ENCODE results near the gene CCDC51. TPM values are rescaled to one million over a fixed set of nuclear protein-coding genes. Genes with fewer than 3 reads are reported as not detected.

CCDC51 gene
- total and polyA plus RNA-seq, 9 of the 15 experiments (the other 6 are each of a cell fraction or from before 2014, with no cell fraction given), result 6.5 to 18.6 (median 15.7) TPM

DNA sequence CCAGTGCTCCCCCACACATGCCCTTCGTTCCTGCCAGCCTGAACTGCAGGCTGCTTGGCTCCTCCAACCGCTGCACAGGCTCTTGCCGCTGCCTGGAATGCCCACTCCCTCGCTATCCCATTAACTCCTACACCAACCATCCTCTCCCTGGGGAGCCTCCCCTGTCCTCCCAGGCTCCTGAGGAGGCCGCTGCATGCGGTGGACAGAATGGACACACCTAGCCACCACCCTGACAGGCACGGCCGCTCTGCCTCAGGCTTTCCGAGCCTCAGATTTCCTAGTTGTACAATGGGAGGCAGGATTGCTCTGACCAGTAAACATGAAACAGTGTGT lies 12.3 kb downstream of the CCDC51 start (continued):
- TF ChIP-seq ATF3 (IDR thresholded peaks at IDR 0.05), result no peak
- TF ChIP-seq ATF3 (CRISPR knock-in tag; conservative IDR thresholded peaks at IDR 0.05), result no peak

DNA sequence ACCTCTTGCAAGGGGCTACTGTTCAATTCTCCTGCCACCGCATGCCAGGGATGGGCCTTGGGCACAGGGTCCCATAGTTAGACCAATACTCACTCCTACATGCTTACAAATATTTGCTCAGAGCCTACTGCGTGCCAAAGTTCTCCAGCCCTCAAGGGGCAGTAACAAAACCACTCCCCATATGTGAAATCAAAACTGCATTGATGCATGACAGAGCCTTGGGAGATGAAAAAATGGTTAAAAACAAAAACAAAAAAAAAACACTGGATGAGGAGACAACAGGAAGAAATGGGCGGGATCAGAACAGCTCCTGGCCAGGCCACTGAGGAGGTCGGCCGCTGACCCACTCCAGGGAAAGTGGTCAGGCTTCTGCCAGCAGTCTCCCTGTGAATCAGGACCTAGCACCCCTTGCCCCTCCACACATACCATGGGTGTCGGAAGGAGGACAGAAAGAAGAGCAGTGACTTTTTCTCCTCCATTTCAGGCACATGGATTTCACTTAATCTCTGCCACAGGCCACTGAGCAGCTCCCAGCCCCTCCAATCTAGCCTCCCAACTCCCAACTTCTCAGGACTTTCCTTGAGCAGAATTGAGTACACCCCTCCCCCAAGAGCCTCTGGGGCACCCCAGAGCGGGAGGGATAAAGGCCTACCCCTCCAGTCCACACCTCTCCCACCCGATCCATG lies 12.8 kb downstream of the CCDC51 start:
- no peak for DNase-seq (ENCODE audit: extremely low read depth in 1 of 4, low spot score in 3 of 4)
- no peak for FAIRE-seq
- H4K20me1 ChIP-seq (replicated peaks; ENCODE audit: control insufficient read depth, insufficient read depth, low read length), result no peaks in the 10 kb centered on the region
- in situ Hi-C loops (cut with MboI), result no loop called here
- H3K4me3 ChIP-seq, result no peak overlapping the region
- no peak overlapping the region for H3K4me2 ChIP-seq (ENCODE audit: insufficient read depth, low read length)
- H3K9me3 ChIP-seq (replicated peaks; ENCODE audit: control insufficient read depth, insufficient read depth, low read depth, low read length), result no peaks in the 10 kb centered on the region
- no peak overlapping the region for H3K27ac ChIP-seq (ENCODE audit: extremely low read depth, low read depth, low read length)
- POLR2A ChIA-PET, result interaction anchor here (0.6 kb wide), 1 partner anchor 22 kb away, joined by 3 read pairs; no protein-coding TSS in a partner anchor
- no peaks in the 10 kb centered on the region for H3K9me1 ChIP-seq (ENCODE audit: control insufficient read depth, insufficient read depth, low read length)
- no peak for ATAC-seq
- no peaks in the 10 kb centered on the region for H3K27me3 ChIP-seq (ENCODE audit: control insufficient read depth in 2 of 2, insufficient read depth in 2 of 2, low read length in 2 of 2)
- no peak overlapping the region for H3K9ac ChIP-seq (ENCODE audit: insufficient read depth in 1 of 2, low read depth in 2 of 2, low read length in 2 of 2)
- H3K36me3 ChIP-seq (ENCODE audit: control insufficient read depth, insufficient read depth, low read length), result peaks cover 5% of the 10 kb centered on the region; the same call in 2 of the 3 replicates
- peaks cover 3 to 47% of the 10 kb centered on the region in 2 experiments; a peak in 4 of 5 replicates for H3K4me1 ChIP-seq (replicated peaks in 1 of 2; ENCODE audit: control insufficient read depth in 2 of 2, insufficient read depth in 2 of 2, low read length in 2 of 2)
- intact Hi-C loops (cut with micrococcal nuclease), result no loop called here
- H3K79me2 ChIP-seq (ENCODE audit: control insufficient read depth, insufficient read depth, low read length), result no peaks in the 10 kb centered on the region; the same call in 2 of the 3 replicates
- H2AFZ ChIP-seq (ENCODE audit: low read depth, low read length), result no peak overlapping the region
- BruUV-seq (replicated peaks), result no TSS peak
- WGBS (ENCODE audit: insufficient coverage, low coverage, missing lambda C conversion rate), result 61% methylated on average over 5 of the region's 8 CpGs
- CTCF ChIA-PET (ENCODE audit: low intra/inter-chr PET ratio), result no interaction called here
- TF ChIP-seq GATA2 (CRISPR knock-in tag; IDR thresholded peaks at IDR 0.05), result no peak
- TF ChIP-seq, protein P1, sequence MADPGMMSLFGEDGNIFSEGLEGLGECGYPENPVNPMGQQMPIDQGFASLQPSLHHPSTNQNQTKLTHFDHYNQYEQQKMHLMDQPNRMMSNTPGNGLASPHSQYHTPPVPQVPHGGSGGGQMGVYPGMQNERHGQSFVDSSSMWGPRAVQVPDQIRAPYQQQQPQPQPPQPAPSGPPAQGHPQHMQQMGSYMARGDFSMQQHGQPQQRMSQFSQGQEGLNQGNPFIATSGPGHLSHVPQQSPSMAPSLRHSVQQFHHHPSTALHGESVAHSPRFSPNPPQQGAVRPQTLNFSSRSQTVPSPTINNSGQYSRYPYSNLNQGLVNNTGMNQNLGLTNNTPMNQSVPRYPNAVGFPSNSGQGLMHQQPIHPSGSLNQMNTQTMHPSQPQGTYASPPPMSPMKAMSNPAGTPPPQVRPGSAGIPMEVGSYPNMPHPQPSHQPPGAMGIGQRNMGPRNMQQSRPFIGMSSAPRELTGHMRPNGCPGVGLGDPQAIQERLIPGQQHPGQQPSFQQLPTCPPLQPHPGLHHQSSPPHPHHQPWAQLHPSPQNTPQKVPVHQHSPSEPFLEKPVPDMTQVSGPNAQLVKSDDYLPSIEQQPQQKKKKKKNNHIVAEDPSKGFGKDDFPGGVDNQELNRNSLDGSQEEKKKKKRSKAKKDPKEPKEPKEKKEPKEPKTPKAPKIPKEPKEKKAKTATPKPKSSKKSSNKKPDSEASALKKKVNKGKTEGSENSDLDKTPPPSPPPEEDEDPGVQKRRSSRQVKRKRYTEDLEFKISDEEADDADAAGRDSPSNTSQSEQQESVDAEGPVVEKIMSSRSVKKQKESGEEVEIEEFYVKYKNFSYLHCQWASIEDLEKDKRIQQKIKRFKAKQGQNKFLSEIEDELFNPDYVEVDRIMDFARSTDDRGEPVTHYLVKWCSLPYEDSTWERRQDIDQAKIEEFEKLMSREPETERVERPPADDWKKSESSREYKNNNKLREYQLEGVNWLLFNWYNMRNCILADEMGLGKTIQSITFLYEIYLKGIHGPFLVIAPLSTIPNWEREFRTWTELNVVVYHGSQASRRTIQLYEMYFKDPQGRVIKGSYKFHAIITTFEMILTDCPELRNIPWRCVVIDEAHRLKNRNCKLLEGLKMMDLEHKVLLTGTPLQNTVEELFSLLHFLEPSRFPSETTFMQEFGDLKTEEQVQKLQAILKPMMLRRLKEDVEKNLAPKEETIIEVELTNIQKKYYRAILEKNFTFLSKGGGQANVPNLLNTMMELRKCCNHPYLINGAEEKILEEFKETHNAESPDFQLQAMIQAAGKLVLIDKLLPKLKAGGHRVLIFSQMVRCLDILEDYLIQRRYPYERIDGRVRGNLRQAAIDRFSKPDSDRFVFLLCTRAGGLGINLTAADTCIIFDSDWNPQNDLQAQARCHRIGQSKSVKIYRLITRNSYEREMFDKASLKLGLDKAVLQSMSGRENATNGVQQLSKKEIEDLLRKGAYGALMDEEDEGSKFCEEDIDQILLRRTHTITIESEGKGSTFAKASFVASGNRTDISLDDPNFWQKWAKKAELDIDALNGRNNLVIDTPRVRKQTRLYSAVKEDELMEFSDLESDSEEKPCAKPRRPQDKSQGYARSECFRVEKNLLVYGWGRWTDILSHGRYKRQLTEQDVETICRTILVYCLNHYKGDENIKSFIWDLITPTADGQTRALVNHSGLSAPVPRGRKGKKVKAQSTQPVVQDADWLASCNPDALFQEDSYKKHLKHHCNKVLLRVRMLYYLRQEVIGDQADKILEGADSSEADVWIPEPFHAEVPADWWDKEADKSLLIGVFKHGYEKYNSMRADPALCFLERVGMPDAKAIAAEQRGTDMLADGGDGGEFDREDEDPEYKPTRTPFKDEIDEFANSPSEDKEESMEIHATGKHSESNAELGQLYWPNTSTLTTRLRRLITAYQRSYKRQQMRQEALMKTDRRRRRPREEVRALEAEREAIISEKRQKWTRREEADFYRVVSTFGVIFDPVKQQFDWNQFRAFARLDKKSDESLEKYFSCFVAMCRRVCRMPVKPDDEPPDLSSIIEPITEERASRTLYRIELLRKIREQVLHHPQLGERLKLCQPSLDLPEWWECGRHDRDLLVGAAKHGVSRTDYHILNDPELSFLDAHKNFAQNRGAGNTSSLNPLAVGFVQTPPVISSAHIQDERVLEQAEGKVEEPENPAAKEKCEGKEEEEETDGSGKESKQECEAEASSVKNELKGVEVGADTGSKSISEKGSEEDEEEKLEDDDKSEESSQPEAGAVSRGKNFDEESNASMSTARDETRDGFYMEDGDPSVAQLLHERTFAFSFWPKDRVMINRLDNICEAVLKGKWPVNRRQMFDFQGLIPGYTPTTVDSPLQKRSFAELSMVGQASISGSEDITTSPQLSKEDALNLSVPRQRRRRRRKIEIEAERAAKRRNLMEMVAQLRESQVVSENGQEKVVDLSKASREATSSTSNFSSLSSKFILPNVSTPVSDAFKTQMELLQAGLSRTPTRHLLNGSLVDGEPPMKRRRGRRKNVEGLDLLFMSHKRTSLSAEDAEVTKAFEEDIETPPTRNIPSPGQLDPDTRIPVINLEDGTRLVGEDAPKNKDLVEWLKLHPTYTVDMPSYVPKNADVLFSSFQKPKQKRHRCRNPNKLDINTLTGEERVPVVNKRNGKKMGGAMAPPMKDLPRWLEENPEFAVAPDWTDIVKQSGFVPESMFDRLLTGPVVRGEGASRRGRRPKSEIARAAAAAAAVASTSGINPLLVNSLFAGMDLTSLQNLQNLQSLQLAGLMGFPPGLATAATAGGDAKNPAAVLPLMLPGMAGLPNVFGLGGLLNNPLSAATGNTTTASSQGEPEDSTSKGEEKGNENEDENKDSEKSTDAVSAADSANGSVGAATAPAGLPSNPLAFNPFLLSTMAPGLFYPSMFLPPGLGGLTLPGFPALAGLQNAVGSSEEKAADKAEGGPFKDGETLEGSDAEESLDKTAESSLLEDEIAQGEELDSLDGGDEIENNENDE (IDR thresholded peaks at IDR 0.05; ENCODE audit: low read depth, low read length), result no peak
- TF ChIP-seq RBM15 (IDR thresholded peaks at IDR 0.05; ENCODE audit: insufficient read depth, low read length), result no peak
- no peak for TF ChIP-seq ZEB2 (IDR thresholded peaks at IDR 0.05)
- TF ChIP-seq, protein P2, sequence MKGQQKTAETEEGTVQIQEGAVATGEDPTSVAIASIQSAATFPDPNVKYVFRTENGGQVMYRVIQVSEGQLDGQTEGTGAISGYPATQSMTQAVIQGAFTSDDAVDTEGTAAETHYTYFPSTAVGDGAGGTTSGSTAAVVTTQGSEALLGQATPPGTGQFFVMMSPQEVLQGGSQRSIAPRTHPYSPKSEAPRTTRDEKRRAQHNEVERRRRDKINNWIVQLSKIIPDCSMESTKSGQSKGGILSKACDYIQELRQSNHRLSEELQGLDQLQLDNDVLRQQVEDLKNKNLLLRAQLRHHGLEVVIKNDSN (CRISPR knock-in tag; IDR thresholded peaks at IDR 0.05), result no peak

All from K562 (cell line).